ENCODE results near the gene PKP4.

The PKP4 gene

GRCh38 chr2:158722266-158723105, 265.7 kb downstream of the PKP4 start:
- no peak for DNase-seq (ENCODE audit: low spot score in 2 of 2)
- H3K4me1 Mint-ChIP-seq: no peaks in the 10 kb centered on the region
- H3K4me3 Mint-ChIP-seq: no peak overlapping the region
- ATAC-seq: no peak
- no peaks in the 10 kb centered on the region for H3K36me3 Mint-ChIP-seq
- no peak overlapping the region for H3K27ac Mint-ChIP-seq
- no peaks in the 10 kb centered on the region for H3K9me3 Mint-ChIP-seq

GRCh38 chr2:158723181-158723838, 266.6 kb downstream of the PKP4 start:
- ATAC-seq: no peak
- Mint-ChIP-seq H3K4me1 (no peaks in the 10 kb centered on the region), H3K4me3 (no peak overlapping the region), H3K9me3 (no peaks in the 10 kb centered on the region), H3K36me3 (no peaks in the 10 kb centered on the region), H3K27ac (no peak overlapping the region)
- no peak for DNase-seq (ENCODE audit: low spot score in 2 of 2)

DNA sequence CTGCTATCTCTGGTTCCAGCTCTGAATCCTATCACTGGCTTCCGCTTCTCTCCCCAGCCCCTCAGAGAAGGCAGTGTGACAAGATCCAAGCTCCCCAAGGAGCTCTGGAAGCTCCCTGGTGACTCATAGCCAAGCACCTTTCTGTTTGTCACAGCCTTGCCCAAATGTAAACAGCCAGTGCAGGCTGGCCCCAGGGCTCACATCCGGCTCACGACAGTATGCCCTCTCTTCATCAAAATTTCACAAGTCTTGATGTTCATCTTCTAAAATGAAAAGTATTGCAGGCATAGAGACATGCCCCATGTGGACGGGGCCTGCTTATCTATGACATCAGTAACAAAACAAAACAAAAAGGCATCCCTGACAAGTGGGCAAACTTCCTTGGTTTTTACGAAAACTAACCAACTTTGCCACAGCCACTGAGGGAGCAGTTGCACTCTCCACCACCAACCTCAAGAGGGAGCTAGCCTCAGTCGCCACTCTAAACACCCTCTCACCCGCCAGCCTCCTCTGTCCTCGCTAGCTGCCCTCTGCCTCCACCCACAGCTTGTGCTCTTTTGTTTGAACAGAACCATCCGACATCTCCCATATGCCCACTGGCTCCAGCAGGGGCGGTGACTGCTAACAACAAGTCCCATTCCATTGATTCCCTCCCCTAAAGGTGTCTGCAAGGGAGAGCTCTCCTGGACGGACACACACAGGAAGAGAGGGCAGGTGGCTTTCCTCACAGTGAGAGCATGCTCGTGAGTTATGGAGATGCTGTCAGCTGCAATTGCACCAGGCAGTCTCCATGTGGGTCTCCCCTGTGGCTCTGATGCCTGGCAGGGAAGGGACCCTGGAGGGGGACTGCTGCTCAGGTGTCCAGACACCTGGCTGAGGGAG, 267.4 kb downstream of the PKP4 start:
- Mint-ChIP-seq H3K27ac (no peak overlapping the region), H3K4me3 (no peak overlapping the region), H3K9me3 (no peaks in the 10 kb centered on the region), H3K36me3 (no peaks in the 10 kb centered on the region), H3K4me1 (no peaks in the 10 kb centered on the region)
- ATAC-seq (no peak), DNase-seq (ENCODE audit: low spot score in 2 of 2) (no peak)

DNA sequence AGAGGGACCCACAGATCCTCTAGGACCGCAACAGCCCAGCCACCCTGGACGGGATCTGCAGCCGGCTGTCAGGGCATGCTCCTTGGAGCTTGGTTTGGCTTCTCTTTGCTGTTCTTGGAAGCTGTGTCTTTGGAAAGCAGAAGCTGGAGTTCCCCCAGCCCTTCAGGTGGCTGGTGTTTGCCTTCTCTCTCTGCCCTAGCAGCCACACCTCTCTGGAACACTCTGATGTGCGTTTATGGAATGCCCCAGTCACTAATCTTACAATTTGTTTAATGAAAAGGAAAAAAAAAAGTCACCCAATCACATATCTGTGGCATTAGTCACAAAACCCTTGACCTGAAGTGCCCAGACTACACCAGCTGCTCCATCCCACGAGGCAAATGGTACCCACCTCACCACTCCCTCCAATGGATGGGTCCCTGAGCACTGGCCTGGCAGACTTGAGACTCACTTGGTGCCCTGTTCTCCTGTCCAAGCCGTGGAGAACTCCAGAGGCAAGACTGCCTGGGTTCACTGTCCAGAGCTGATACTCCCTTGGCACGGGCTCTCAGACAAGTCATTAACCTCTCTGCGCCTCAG, 268.1 kb downstream of the PKP4 start:
- no peaks in the 10 kb centered on the region for H3K9me3 Mint-ChIP-seq
- no peak for DNase-seq (ENCODE audit: low spot score in 2 of 2)

DNA sequence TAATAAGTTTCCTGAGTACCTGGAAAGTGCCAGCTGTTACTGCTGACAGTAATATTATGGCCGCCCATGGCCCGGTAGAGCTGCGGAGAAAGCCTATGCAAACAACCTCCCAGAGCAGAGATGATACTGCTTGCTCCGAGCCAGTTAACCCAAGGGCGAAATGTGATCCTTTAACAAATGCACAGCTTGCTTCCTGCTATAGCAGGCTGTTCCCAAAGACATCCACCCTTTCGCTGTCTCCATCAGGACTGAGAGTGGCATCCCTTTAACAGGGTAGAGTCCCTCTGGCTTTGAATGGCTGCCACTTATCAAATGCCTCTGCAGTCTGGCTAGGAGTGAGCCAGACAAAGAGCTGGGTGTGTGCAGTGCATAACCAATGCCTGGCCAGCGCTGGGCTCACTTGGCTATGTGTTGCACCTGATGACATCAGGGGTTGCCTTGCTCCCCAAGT, 268.7 kb downstream of the PKP4 start:
- ATAC-seq (no peak), DNase-seq (ENCODE audit: low spot score in 2 of 2) (no peak)
- H3K9me3 Mint-ChIP-seq: no peaks in the 10 kb centered on the region
- no peaks in the 10 kb centered on the region for H3K4me1 Mint-ChIP-seq
- no peak overlapping the region for H3K4me3 Mint-ChIP-seq
- H3K27ac Mint-ChIP-seq: no peak overlapping the region
- no peaks in the 10 kb centered on the region for H3K36me3 Mint-ChIP-seq

More for the DNA sequence above, 268.1 kb downstream of the PKP4 start:
- Mint-ChIP-seq H3K4me3 (no peak overlapping the region), H3K36me3 (no peaks in the 10 kb centered on the region), H3K27ac (no peak overlapping the region), H3K4me1 (no peaks in the 10 kb centered on the region)
- ATAC-seq: no peak

GRCh38 chr2:158726911-158727592, 270.3 kb downstream of the PKP4 start:
- no peaks in the 10 kb centered on the region for H3K36me3 Mint-ChIP-seq
- H3K9me3 Mint-ChIP-seq: no peaks in the 10 kb centered on the region
- DNase-seq (ENCODE audit: low spot score in 2 of 2) (no peak), ATAC-seq (no peak)
- no peak overlapping the region for H3K4me3 Mint-ChIP-seq
- H3K27ac Mint-ChIP-seq: no peak overlapping the region
- H3K4me1 Mint-ChIP-seq: no peaks in the 10 kb centered on the region

- no peaks in the 10 kb centered on the region for H3K4me1 Mint-ChIP-seq
- no peaks in the 10 kb centered on the region for H3K9me3 Mint-ChIP-seq
- DNase-seq (ENCODE audit: low spot score in 2 of 2): no peak
- no peak overlapping the region for H3K4me3 Mint-ChIP-seq
- H3K36me3 Mint-ChIP-seq: no peaks in the 10 kb centered on the region
- no peak overlapping the region for H3K27ac Mint-ChIP-seq
- no peak for ATAC-seq
These were observed 271.7 kb downstream of the PKP4 start for GRCh38 chr2:158728422-158728821.

DNA sequence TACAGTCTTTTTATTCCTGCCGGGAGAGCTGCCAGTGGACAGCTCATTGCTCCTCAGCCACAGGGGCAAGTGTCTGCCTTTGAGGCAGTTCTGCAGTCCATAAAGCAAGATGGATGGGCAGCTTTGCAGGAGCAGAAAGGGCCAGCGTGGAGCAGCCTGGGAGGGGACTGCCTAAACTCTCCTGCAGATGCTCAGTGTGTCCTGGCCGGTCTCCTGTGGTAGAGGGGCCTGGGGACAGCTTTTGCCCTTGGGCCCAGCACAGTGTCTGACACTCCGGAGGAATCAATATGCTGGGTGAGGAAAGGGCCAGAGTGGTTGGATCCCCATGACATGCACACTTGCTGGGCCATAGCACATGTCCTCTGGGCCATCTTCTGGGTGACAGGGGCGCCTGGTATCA, 272.7 kb downstream of the PKP4 start:
- no peak overlapping the region for H3K4me3 Mint-ChIP-seq
- no peaks in the 10 kb centered on the region for H3K36me3 Mint-ChIP-seq
- no peak for ATAC-seq
- H3K27ac Mint-ChIP-seq: no peak overlapping the region
- DNase-seq (ENCODE audit: low spot score in 2 of 2): no peak
- no peaks in the 10 kb centered on the region for H3K4me1 Mint-ChIP-seq
- no peaks in the 10 kb centered on the region for H3K9me3 Mint-ChIP-seq

GRCh38 chr2:158729873-158730620, 273.3 kb downstream of the PKP4 start:
- no peak overlapping the region for H3K4me3 Mint-ChIP-seq
- no peak overlapping the region for H3K27ac Mint-ChIP-seq
- peak; percentile 1 for ATAC-seq
- H3K9me3 Mint-ChIP-seq: no peaks in the 10 kb centered on the region
- DNase-seq (ENCODE audit: low spot score in 2 of 2): no peak
- no peaks in the 10 kb centered on the region for H3K4me1 Mint-ChIP-seq
- H3K36me3 Mint-ChIP-seq: no peaks in the 10 kb centered on the region

GRCh38 chr2:158730621-158731140, 273.9 kb downstream of the PKP4 start:
- Mint-ChIP-seq H3K27ac (no peak overlapping the region), H3K36me3 (no peaks in the 10 kb centered on the region), H3K4me1 (no peaks in the 10 kb centered on the region), H3K9me3 (no peaks in the 10 kb centered on the region), H3K4me3 (no peak overlapping the region)
- ATAC-seq (peak; percentile 2), DNase-seq (ENCODE audit: low spot score in 2 of 2) (no peak)

- Mint-ChIP-seq H3K9me3 (no peaks in the 10 kb centered on the region), H3K36me3 (no peaks in the 10 kb centered on the region), H3K4me3 (no peak overlapping the region), H3K27ac (no peak overlapping the region), H3K4me1 (no peaks in the 10 kb centered on the region)
- no peak for ATAC-seq
- no peak for DNase-seq (ENCODE audit: low spot score in 2 of 2)
These were observed 274.6 kb downstream of the PKP4 start for GRCh38 chr2:158731386-158731785.

All from stimulated activated effector memory CD8-positive, alpha-beta T cell treated with anti-CD3 and anti-CD28 coated beads, Interleukin-12 subunit alpha, Interleukin-12 subunit beta, amount 100 ng/mL, for 72 hours (primary cell).